GM13977 (cell line): ENCODE measurements around the gene MGAT5.

Experiments
- DNase-seq: peaks from one replicate; pipeline ENCODE4 v3.0.0; 2012; ENCODE audit warnings: low spot score
- CTCF ChIP-seq: IDR thresholded peaks from 2 replicates; pipeline ENCODE4 v1.5.1; 2012; ENCODE audit warnings: mild to moderate bottlenecking, control low read depth; ENCODE audit not compliant: insufficient read depth; ENCODE audit errors: extremely low read depth, missing control alignments
- in situ Hi-C: fragments of 300-500 bp; cut with MboI; formaldehyde crosslinking; loops from one replicate; pipeline ENCODE4 v1.12.0; 2022; ENCODE audit warnings: low sequenced_read_pairs, low pct_unique_long_range_greater_than_20kb, mixed read lengths, inconsistent platforms; ENCODE audit not compliant: unreplicated experiment

The MGAT5 gene

GRCh38 chr2:134282629-134283400, 28.9 kb downstream of the MGAT5 start:
- in situ Hi-C loops = no loop called here
- TF ChIP-seq CTCF = no peak

GRCh38 chr2:134283661-134284060, 29.8 kb downstream of the MGAT5 start:
- in situ Hi-C loops = no loop called here

More at GRCh38 chr2:134282629-134283400, 28.9 kb downstream of the MGAT5 start:
- peak; percentile 38 for DNase-seq

GRCh38 chr2:134284119-134284670, 30.3 kb downstream of the MGAT5 start:
- DNase-seq = no peak
- TF ChIP-seq CTCF = no peak
- in situ Hi-C loops = no loop called here

More at GRCh38 chr2:134283661-134284060, 29.8 kb downstream of the MGAT5 start:
- DNase-seq = no peak
- no peak for TF ChIP-seq CTCF

- DNase-seq = no peak
Measured at GRCh38 chr2:134287323-134287722, 33.5 kb downstream of the MGAT5 start.

GRCh38 chr2:134288814-134289213, 34.9 kb downstream of the MGAT5 start:
- DNase-seq = no peak
- TF ChIP-seq CTCF = no peak
- in situ Hi-C loops = no loop called here

More at GRCh38 chr2:134287323-134287722, 33.5 kb downstream of the MGAT5 start:
- no peak for TF ChIP-seq CTCF
- in situ Hi-C loops = no loop called here

- no peak for DNase-seq
- no peak for TF ChIP-seq CTCF
- in situ Hi-C loops = no loop called here
Measured at GRCh38 chr2:134289225-134289624, 35.4 kb downstream of the MGAT5 start.
